HEK293 (cell line): ENCODE data around the gene BBC3.
A peak's percentile ranks its signal among the peaks of the same experiment; 100 is the strongest.

Source experiments
- BCL11A ChIP-seq: fragments of 450-650 bp; formaldehyde crosslinking; IDR thresholded peaks from 2 replicates; pipeline ENCODE4 v1.5.1; 2016; ENCODE audit warnings: low read depth, missing biosample characterization, missing genetic modification characterization
- GFI1B ChIP-seq: fragments of 450-650 bp; formaldehyde crosslinking; IDR thresholded peaks from 2 replicates; pipeline ENCODE4 v1.5.1; 2016; ENCODE audit warnings: missing biosample characterization, missing genetic modification characterization
- HIC1 ChIP-seq: fragments of 450-650 bp; formaldehyde crosslinking; IDR thresholded peaks from 2 replicates; pipeline ENCODE4 v1.5.1; 2016; ENCODE audit warnings: missing biosample characterization, missing genetic modification characterization
- INSM2 ChIP-seq: fragments of 450-650 bp; formaldehyde crosslinking; IDR thresholded peaks from 2 replicates; pipeline ENCODE4 v1.5.1; 2016; ENCODE audit warnings: missing biosample characterization, missing genetic modification characterization
- KLF9 ChIP-seq: fragments of 450-650 bp; formaldehyde crosslinking; IDR thresholded peaks from 2 replicates; pipeline ENCODE4 v1.5.1; 2016; ENCODE audit warnings: missing biosample characterization, missing genetic modification characterization, low read depth
- PRDM6 ChIP-seq: fragments of 450-650 bp; formaldehyde crosslinking; IDR thresholded peaks from 2 replicates; pipeline ENCODE4 v1.5.1; 2017; ENCODE audit warnings: missing biosample characterization, missing genetic modification characterization
- ZBTB1 ChIP-seq: fragments of 450-650 bp; formaldehyde crosslinking; IDR thresholded peaks from 2 replicates; pipeline ENCODE4 v1.5.1; 2016; ENCODE audit warnings: missing biosample characterization, missing genetic modification characterization
- ZBTB20 ChIP-seq: fragments of 450-650 bp; formaldehyde crosslinking; IDR thresholded peaks from 2 replicates; pipeline ENCODE4 v1.5.1; 2016; ENCODE audit warnings: missing biosample characterization, missing genetic modification characterization
- ZBTB49 ChIP-seq: fragments of 450-650 bp; formaldehyde crosslinking; IDR thresholded peaks from 2 replicates; pipeline ENCODE4 v1.5.1; 2016; ENCODE audit warnings: missing biosample characterization, missing genetic modification characterization, low read depth
- ZFHX2 ChIP-seq: fragments of 450-650 bp; formaldehyde crosslinking; conservative IDR thresholded peaks from 2 replicates; pipeline ENCODE4 v1.5.1; 2016; ENCODE audit warnings: missing biosample characterization, missing genetic modification characterization
- ZNF214 ChIP-seq: fragments of 450-650 bp; formaldehyde crosslinking; IDR thresholded peaks from 2 replicates; pipeline ENCODE4 v1.5.1; 2017; ENCODE audit warnings: missing biosample characterization, mild to moderate bottlenecking, missing genetic modification characterization, borderline replicate concordance
- ZNF521 ChIP-seq: fragments of 450-650 bp; formaldehyde crosslinking; IDR thresholded peaks from 2 replicates; pipeline ENCODE4 v1.5.1; 2017; ENCODE audit warnings: missing biosample characterization, mild to moderate bottlenecking, missing genetic modification characterization
- ZNF530 ChIP-seq: fragments of 450-650 bp; formaldehyde crosslinking; IDR thresholded peaks from 2 replicates; pipeline ENCODE4 v1.5.1; 2016; ENCODE audit warnings: low read depth, missing biosample characterization, missing genetic modification characterization
- ZNF549 ChIP-seq: fragments of 450-650 bp; IDR thresholded peaks from 2 replicates; pipeline ENCODE4 v1.5.1; 2018; ENCODE audit warnings: missing biosample characterization, missing genetic modification characterization, mild to moderate bottlenecking, inconsistent platforms, moderate library complexity
- ZNF664 ChIP-seq: fragments of 450-650 bp; formaldehyde crosslinking; IDR thresholded peaks from 2 replicates; pipeline ENCODE4 v1.5.1; 2016; ENCODE audit warnings: missing biosample characterization, missing genetic modification characterization
- ZNF707 ChIP-seq: fragments of 450-650 bp; formaldehyde crosslinking; IDR thresholded peaks from 2 replicates; pipeline ENCODE4 v1.5.1; 2016; ENCODE audit warnings: missing biosample characterization, missing genetic modification characterization
- ZNF76 ChIP-seq: fragments of 450-650 bp; formaldehyde crosslinking; IDR thresholded peaks from 2 replicates; pipeline ENCODE4; 2016; ENCODE audit warnings: low read depth, missing biosample characterization, missing genetic modification characterization, borderline replicate concordance
- ZNF768 ChIP-seq: fragments of 450-650 bp; formaldehyde crosslinking; IDR thresholded peaks from 2 replicates; pipeline ENCODE4 v1.5.1; 2018; ENCODE audit warnings: missing biosample characterization, mild to moderate bottlenecking, missing genetic modification characterization
- ZNF792 ChIP-seq: fragments of 450-650 bp; formaldehyde crosslinking; IDR thresholded peaks from 2 replicates; pipeline ENCODE4 v1.5.1; 2016; ENCODE audit warnings: missing biosample characterization, missing genetic modification characterization
- ZNF830 ChIP-seq: fragments of 450-650 bp; IDR thresholded peaks from 2 replicates; pipeline ENCODE4 v1.5.0; 2018; ENCODE audit warnings: missing biosample characterization, missing genetic modification characterization, low read depth, mild to moderate bottlenecking, moderate library complexity
- ZSCAN16 ChIP-seq: fragments of 450-650 bp; formaldehyde crosslinking; IDR thresholded peaks from 2 replicates; pipeline ENCODE4 v1.5.1; 2016; ENCODE audit warnings: missing biosample characterization, missing genetic modification characterization
- ZSCAN30 ChIP-seq: fragments of 450-650 bp; IDR thresholded peaks from 2 replicates; pipeline ENCODE4 v1.5.1; 2018; ENCODE audit warnings: missing biosample characterization, mild to moderate bottlenecking, missing genetic modification characterization, moderate library complexity
- TF ChIP-seq, protein P1 (sequence below): fragments of 450-650 bp; formaldehyde crosslinking; IDR thresholded peaks from 2 replicates; pipeline ENCODE4; 2016; ENCODE audit warnings: missing biosample characterization, missing genetic modification characterization
- TF ChIP-seq, protein P2 (sequence below): fragments of 450-650 bp; formaldehyde crosslinking; conservative IDR thresholded peaks from 2 replicates; pipeline ENCODE4 v1.5.1; 2016; ENCODE audit warnings: low read depth, missing biosample characterization, missing genetic modification characterization
- TF ChIP-seq, protein P3 (sequence below): fragments of 450-650 bp; formaldehyde crosslinking; IDR thresholded peaks from 2 replicates; pipeline ENCODE4 v1.5.1; 2016; ENCODE audit warnings: missing biosample characterization, missing genetic modification characterization, low read depth

Gene BBC3

DNA sequence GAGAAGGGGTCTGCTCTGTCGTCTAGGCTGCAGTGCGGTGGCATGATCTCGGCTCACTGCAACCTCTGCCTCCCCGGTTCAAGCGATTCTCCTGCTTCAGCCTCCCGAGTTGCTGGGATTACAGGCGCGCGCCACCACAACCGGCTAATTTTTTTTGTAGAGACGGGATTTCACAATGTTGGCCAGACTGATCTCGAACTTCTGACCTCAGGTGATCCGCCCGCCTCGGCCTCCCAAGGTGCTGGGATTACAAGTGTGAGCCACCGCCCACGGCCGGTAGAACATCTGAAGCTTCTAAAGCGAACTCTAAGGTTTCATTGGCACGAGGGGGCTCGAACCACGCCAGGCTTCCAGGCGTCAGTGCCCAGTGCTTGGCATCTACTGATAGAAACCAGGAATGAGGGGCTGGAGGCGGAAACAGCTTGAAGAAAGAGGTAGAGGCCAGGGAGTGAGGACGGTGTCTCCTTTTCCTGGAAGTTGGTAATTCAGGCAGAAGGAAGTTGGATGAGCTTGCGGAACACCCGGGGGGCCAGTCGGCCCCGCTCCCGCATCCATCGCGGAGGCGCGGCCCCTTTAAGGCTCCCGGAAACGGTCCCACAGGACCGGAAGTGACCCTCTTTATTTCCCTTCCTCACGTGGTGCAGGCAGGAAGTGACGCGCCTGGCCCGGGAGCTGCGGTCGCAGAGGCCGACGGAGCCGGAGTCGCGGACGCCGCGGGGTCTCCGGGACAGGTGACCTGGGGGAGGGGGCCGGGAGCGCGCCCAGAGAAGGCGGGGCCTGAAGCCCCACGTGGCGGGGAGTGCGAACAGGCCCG is 25.1 kb upstream of the BBC3 start, which contains the start of gene CCDC9 (continued):
- TF ChIP-seq ZBTB49 (tag by site-specific recombination) (no peak), ZNF830 (tag by site-specific recombination) (no peak), ZNF76 (0 out of 2 replicates have a peak, but pooled peaks have one; percentile 51), ZBTB1 (tag by site-specific recombination) (no peak), ZNF521 (no peak), ZNF768 (no peak), ZSCAN30 (tag by site-specific recombination) (peak; percentile 11; the same call in 1 of the 2 replicates), HIC1 (tag by site-specific recombination) (no peak), ZFHX2 (peak; percentile 47), ZNF214 (no peak), ZBTB20 (tag by site-specific recombination) (no peak; the same call in 1 of the 2 replicates), ZNF707 (no peak), GFI1B (tag by site-specific recombination) (no peak), ZNF664 (tag by site-specific recombination) (no peak), PRDM6 (tag by site-specific recombination) (no peak), ZSCAN16 (no peak), ZNF549 (tag by site-specific recombination) (no peak), BCL11A (tag by site-specific recombination) (no peak), ZNF530 (tag by site-specific recombination) (no peak), INSM2 (tag by site-specific recombination) (no peak), KLF9 (tag by site-specific recombination) (no peak), ZNF792 (no peak)
- TF ChIP-seq, protein P1, sequence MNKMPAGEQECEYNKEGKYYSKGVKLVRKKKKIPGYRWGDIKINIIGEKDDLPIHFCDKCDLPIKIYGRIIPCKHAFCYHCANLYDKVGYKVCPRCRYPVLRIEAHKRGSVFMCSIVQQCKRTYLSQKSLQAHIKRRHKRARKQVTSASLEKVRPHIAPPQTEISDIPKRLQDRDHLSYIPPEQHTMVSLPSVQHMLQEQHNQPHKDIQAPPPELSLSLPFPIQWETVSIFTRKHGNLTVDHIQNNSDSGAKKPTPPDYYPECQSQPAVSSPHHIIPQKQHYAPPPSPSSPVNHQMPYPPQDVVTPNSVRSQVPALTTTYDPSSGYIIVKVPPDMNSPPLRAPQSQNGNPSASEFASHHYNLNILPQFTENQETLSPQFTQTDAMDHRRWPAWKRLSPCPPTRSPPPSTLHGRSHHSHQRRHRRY (tag by site-specific recombination): no peak
- TF ChIP-seq, protein P2, sequence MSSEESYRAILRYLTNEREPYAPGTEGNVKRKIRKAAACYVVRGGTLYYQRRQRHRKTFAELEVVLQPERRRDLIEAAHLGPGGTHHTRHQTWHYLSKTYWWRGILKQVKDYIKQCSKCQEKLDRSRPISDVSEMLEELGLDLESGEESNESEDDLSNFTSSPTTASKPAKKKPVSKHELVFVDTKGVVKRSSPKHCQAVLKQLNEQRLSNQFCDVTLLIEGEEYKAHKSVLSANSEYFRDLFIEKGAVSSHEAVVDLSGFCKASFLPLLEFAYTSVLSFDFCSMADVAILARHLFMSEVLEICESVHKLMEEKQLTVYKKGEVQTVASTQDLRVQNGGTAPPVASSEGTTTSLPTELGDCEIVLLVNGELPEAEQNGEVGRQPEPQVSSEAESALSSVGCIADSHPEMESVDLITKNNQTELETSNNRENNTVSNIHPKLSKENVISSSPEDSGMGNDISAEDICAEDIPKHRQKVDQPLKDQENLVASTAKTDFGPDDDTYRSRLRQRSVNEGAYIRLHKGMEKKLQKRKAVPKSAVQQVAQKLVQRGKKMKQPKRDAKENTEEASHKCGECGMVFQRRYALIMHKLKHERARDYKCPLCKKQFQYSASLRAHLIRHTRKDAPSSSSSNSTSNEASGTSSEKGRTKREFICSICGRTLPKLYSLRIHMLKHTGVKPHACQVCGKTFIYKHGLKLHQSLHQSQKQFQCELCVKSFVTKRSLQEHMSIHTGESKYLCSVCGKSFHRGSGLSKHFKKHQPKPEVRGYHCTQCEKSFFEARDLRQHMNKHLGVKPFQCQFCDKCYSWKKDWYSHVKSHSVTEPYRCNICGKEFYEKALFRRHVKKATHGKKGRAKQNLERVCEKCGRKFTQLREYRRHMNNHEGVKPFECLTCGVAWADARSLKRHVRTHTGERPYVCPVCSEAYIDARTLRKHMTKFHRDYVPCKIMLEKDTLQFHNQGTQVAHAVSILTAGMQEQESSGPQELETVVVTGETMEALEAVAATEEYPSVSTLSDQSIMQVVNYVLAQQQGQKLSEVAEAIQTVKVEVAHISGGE: peak; percentile 95
- TF ChIP-seq, protein P3, sequence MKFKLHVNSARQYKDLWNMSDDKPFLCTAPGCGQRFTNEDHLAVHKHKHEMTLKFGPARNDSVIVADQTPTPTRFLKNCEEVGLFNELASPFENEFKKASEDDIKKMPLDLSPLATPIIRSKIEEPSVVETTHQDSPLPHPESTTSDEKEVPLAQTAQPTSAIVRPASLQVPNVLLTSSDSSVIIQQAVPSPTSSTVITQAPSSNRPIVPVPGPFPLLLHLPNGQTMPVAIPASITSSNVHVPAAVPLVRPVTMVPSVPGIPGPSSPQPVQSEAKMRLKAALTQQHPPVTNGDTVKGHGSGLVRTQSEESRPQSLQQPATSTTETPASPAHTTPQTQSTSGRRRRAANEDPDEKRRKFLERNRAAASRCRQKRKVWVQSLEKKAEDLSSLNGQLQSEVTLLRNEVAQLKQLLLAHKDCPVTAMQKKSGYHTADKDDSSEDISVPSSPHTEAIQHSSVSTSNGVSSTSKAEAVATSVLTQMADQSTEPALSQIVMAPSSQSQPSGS: no peak
